Esophagus squamous epithelium (tissue), 5 donors: ENCODE measurements around the gene DYNC1I2. TPM values are rescaled to one million over a fixed set of nuclear protein-coding genes. Genes with fewer than 3 reads are reported as not detected.

Source experiments
- DNase-seq: peaks from one replicate; lab custom pipeline; 2025; lab: John Stamatoyannopoulos, UW
- H3K27ac ChIP-seq, 4 donors: fragments of 200-600 bp; sonication (generic); one replicate each; pipeline ENCODE4 v1.5.1; 2016 to 2019; ENCODE audit warnings: mild to moderate bottlenecking in 1 of 4
- H3K27me3 ChIP-seq, 4 donors: fragments of 200-600 bp; sonication (generic); 1 replicate in 3 of 4; 2 replicates in 1 of 4; pipeline versions ENCODE4 v1.5.1 to v1.6.0; 2017 to 2021; ENCODE audit warnings: antibody characterized with exemption in 1 of 4
- H3K36me3 ChIP-seq, 3 donors: fragments of 200-600 bp; sonication (generic); one replicate each; pipeline ENCODE4 v1.5.1; 2016 to 2019
- H3K4me1 ChIP-seq, 3 donors: fragments of 200-600 bp; sonication (generic); one replicate each; pipeline ENCODE4 v1.5.1; 2017 to 2019
- H3K4me3 ChIP-seq, 4 donors: fragments of 200-600 bp; sonication (generic); 1 replicate in 3 of 4; 2 replicates in 1 of 4; pipeline ENCODE4 v1.5.1; 2016 to 2019; ENCODE audit warnings: mild to moderate bottlenecking in 2 of 4, moderate library complexity in 1 of 4
- H3K9me3 ChIP-seq, 3 donors: fragments of 200-600 bp; sonication (generic); one replicate each; pipeline ENCODE4 v1.5.1; 2016 to 2019
- POLR2A ChIP-seq, 4 donors: fragments of 450-650 bp; IDR thresholded peaks; one replicate each; pipeline ENCODE4 v1.6.1; 2017; ENCODE audit warnings: antibody characterized with exemption in 4 of 4, mild to moderate bottlenecking in 4 of 4, moderate library complexity in 3 of 4
- WGBS, 2 donors: methylation state at CpG; one replicate each; pipeline ENCODE4 v1.1.5; 2018; 5-methylcytosine and 5-hydroxymethylcytosine counted together
- intact Hi-C: fragments of 100-400 bp; cut with DNase I; formaldehyde crosslinking; loops from one replicate; pipeline ENCODE4 v1.15.0; 2022
- total RNA-seq, 4 donors: library from RNA; depleted of rRNA; stranded (reverse); fragments of >200 nt; gene quantifications; one replicate each; pipeline ENCODE4 v1.1.0, GENCODE V29; 2016
- TF ChIP-seq, protein P1 (sequence below), 6 experiments: fragments of 450-650 bp in 4 of 6; fragments of 200-600 bp in 2 of 6; sonication (generic) in 2 of 6; IDR thresholded peaks; one replicate each; pipeline ENCODE4 v1.5.1; 2016 to 2019; ENCODE audit warnings: antibody characterized with exemption in 6 of 6, mild to moderate bottlenecking in 4 of 6, moderate library complexity in 4 of 6
- donor health status: DM: yes; HTN: yes; CAD: no.

Gene DYNC1I2
- total RNA-seq, 4 donors from 2014 or later, result 77.9 to 105 (median 91.9) TPM

GRCh38 chr2:171788316-171788993 lies 101.2 kb downstream of the DYNC1I2 start:
- Histone ChIP-seq H3K9me3 (no peaks in the 10 kb centered on the region), H3K4me3 (no peak overlapping the region), H3K27me3 (no peaks in the 10 kb centered on the region), H3K36me3 (peaks cover 0 to 99% (median 32%) of the 10 kb centered on the region in 3 donors), H3K27ac (no peak overlapping the region), H3K4me1 (no peaks in the 10 kb centered on the region)
- intact Hi-C loops, result no loop called here
- TF ChIP-seq, protein P1, sequence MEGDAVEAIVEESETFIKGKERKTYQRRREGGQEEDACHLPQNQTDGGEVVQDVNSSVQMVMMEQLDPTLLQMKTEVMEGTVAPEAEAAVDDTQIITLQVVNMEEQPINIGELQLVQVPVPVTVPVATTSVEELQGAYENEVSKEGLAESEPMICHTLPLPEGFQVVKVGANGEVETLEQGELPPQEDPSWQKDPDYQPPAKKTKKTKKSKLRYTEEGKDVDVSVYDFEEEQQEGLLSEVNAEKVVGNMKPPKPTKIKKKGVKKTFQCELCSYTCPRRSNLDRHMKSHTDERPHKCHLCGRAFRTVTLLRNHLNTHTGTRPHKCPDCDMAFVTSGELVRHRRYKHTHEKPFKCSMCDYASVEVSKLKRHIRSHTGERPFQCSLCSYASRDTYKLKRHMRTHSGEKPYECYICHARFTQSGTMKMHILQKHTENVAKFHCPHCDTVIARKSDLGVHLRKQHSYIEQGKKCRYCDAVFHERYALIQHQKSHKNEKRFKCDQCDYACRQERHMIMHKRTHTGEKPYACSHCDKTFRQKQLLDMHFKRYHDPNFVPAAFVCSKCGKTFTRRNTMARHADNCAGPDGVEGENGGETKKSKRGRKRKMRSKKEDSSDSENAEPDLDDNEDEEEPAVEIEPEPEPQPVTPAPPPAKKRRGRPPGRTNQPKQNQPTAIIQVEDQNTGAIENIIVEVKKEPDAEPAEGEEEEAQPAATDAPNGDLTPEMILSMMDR (IDR thresholded peaks at IDR 0.05), result no peak
- 43 to 53% methylated on average over 7 of the region's 7 CpGs for WGBS, 2 donors
- no peak for DNase-seq

DNA sequence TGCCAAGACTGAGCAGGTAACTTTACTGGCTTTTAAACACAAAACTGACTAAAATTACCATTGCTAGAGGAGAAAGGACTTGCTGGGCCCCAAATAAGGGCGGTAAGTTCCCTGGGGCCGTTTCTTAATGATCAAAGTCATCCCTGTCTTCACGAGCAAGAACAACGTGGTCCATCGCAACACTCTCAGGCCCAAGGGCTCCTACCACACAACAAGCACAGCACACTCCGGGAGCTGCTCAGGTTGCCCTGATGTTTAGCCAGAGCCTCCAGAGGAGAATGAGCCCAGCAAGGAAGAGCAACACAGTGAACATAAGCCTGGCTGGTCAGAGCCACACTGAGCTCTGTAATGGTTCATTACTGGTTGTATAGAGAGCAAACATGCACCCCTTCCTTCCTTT lies 102.7 kb downstream of the DYNC1I2 start:
- Histone ChIP-seq H3K4me1 (no peaks in the 10 kb centered on the region), H3K4me3 (no peak overlapping the region), H3K27ac (no peak overlapping the region), H3K9me3 (no peaks in the 10 kb centered on the region), H3K36me3 (peaks cover 0 to 93% (median 19%) of the 10 kb centered on the region in 3 donors), H3K27me3 (no peaks in the 10 kb centered on the region)
- intact Hi-C loops, result no loop called here
- TF ChIP-seq POLR2A (IDR thresholded peaks at IDR 0.05), result no peak
- TF ChIP-seq, protein P1 (IDR thresholded peaks at IDR 0.05), result no peak
- no peak for DNase-seq
- WGBS, 2 donors, result 70 to 77% methylated on average over 3 to 6 of the region's 6 CpGs

DNA sequence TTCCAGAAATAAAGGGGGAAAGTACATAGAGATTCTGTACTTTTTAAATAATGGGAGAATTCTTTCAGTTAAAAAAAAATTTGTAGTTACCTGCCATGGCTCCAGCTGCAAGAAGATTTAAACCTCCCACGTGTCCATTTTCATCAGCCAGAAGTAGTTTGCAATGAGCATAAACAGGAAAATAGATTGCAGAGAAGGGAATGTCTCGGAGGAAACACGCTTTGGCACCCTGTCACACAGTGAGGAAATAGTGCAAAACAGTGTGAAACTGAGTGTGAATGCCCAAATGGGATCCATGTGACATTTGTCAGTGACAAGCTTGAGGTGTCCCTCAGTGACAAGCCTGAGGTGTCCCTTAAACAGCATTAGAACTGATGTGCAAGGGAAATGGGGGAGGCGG lies 104.1 kb downstream of the DYNC1I2 start:
- H3K36me3 ChIP-seq, result peaks cover 0 to 86% (median 11%) of the 10 kb centered on the region in 3 donors
- TF ChIP-seq, protein P1 (IDR thresholded peaks at IDR 0.05), result no peak
- no peak for TF ChIP-seq POLR2A (IDR thresholded peaks at IDR 0.05)
- 76 to 84% methylated on average over 4 of the region's 4 CpGs for WGBS, 2 donors

DNA sequence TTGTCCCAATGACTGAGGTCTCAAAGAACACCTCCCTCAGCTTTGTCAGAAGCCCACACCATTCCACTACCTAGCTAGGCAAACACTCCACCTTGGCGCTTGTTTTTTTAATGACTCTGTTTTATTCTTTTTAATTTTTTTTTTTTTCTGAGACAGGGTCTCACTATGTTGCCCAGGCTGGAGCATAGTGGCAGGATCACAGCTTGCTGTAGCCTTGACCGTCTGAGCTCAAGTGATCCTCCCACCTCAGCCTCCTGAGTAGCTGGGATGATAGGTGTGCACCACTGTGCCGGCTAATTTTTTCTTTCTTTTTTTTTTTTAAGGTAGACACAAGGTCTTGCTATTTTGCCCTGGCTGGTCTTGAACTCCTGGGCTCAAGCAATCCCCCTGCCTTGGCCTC lies 104.9 kb downstream of the DYNC1I2 start:
- 93 to 100% methylated on average over 3 of the region's 3 CpGs for WGBS, 2 donors

More for the DNA sequence above, 104.1 kb downstream of the DYNC1I2 start:
- Histone ChIP-seq H3K9me3 (no peaks in the 10 kb centered on the region), H3K27ac (no peak overlapping the region), H3K4me3 (no peak overlapping the region), H3K4me1 (no peaks in the 10 kb centered on the region), H3K27me3 (no peaks in the 10 kb centered on the region)
- DNase-seq, result no peak
- intact Hi-C loops, result no loop called here

More for the DNA sequence above, 104.9 kb downstream of the DYNC1I2 start:
- DNase-seq, result no peak
- Histone ChIP-seq H3K27me3 (no peaks in the 10 kb centered on the region), H3K4me1 (no peaks in the 10 kb centered on the region), H3K9me3 (no peaks in the 10 kb centered on the region), H3K4me3 (no peak overlapping the region), H3K27ac (no peak overlapping the region), H3K36me3 (peaks cover 0 to 78% (median 6%) of the 10 kb centered on the region in 3 donors)
- TF ChIP-seq, protein P1 (IDR thresholded peaks at IDR 0.05), result no peak
- intact Hi-C loops, result no loop called here
